ENCODE results near the gene GBP6. TPM values are rescaled to one million over a fixed set of nuclear protein-coding genes. Genes with fewer than 3 reads are reported as not detected.
"Not testable (repeated sequence)": the region's sequence is repeated elsewhere in the genome, so short reads cannot be mapped to it uniquely, and the experiment has no call there.

GBP6 gene
- total and polyA plus RNA-seq, 8 donors: 0.05 to 0.09 (median 0.08) TPM; not detected in 5

DNA sequence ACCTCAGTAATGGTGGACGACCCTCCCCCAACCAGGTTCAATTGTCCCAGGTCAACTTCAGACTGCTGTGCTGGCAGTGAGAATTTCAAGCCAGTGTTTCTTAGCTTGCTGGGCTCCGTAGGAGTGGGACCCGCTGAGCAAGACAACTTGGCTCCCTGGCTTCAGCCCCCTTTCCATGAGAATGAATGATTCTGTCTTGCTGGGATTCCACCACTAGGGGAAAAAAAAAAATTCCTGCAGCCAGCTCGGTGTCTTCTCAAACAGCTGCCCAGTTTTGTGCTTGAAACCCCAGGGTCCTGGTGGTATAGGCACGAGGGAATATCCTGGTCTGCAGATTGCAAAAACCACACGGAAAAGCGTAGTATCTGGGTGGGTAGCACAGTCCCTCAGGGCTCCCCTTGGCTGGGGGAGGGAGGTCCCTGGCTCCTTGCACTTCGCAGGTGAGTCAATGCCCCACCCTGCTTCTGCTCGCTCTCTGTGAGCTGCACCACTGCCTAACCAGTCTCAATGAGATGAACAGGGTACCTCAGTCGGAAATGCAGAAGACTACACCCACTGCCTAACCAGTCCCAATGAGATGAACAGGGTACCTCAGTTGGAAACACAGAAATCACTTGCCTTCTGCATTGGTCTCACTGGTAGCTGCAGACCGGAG lies 41.5 kb downstream of the GBP6 start:
- Histone ChIP-seq H3K27ac (no peak overlapping the region), H3K4me3 (no peak overlapping the region), H3K9me3 (no peaks in the 10 kb centered on the region), H3K4me1 (no peaks in the 10 kb centered on the region), H3K27me3 (no peaks in the 10 kb centered on the region), H3K36me3 (no peaks in the 10 kb centered on the region)
- FAIRE-seq: no peak
- 66 to 69% methylated on average over 11 of the region's 11 CpGs for WGBS, 2 donors
- TF ChIP-seq CTCF (IDR thresholded peaks at IDR 0.05): no peak
- no peak for DNase-seq
- no peak for ATAC-seq
- intact Hi-C loops (cut with DNase I): no loop called here

DNA sequence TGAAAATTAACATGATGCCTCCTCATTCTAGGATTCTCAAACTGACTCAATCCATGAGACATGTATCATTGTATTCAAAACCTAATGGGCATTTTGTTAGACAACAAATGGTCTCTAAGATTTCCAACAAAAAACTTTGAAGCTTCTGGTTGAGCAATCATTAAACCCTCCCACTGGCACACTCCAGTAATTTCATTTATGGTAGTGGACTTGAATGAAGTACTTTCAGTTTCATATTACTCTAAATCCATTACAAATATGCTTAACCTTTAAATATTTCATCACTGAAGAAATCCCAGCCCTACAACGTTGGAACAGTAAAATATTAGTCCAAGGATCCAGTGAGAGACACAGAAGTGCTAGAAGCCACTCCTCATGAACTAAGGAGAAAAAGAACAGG lies 43.5 kb downstream of the GBP6 start:
- no peaks in the 10 kb centered on the region for H3K9me3 ChIP-seq
- DNase-seq: no peak
- intact Hi-C loops (cut with DNase I): no loop called here
- H3K36me3 ChIP-seq: no peaks in the 10 kb centered on the region
- no peaks in the 10 kb centered on the region for H3K4me1 ChIP-seq
- TF ChIP-seq CTCF (IDR thresholded peaks at IDR 0.05): no peak
- no peak overlapping the region for H3K4me3 ChIP-seq
- peak; percentile 77 for FAIRE-seq
- ATAC-seq: peak in 3 of 4 donors; percentile 34 to 71 (median 65)
- H3K27me3 ChIP-seq: no peaks in the 10 kb centered on the region
- no peak overlapping the region for H3K27ac ChIP-seq
- 4 to 9% methylated on average over 1 of the region's 1 CpG for WGBS, 2 donors

DNA sequence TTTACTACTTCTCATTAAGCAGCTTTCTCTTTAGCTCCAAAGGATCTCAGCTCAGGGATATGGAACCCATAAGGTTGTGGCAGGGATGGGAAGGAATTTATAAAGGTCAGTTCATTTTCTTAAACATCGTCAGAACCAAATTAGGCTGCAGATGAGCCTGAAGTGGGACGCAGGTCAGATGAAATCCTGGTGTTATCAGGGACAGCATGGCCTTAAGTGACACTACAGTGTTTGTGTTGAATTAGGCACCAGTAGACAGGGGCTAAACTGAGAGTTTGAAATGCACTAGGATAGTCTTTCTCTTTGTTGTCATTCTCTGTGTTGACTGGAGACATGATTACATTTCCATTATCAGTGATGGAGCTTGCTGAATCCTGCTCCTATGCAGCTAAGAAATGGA lies 43.9 kb downstream of the GBP6 start:
- 55 to 61% methylated on average over 2 of the region's 2 CpGs for WGBS, 2 donors
- intact Hi-C loops (cut with DNase I); FAIRE-seq: not testable (repeated sequence)

DNA sequence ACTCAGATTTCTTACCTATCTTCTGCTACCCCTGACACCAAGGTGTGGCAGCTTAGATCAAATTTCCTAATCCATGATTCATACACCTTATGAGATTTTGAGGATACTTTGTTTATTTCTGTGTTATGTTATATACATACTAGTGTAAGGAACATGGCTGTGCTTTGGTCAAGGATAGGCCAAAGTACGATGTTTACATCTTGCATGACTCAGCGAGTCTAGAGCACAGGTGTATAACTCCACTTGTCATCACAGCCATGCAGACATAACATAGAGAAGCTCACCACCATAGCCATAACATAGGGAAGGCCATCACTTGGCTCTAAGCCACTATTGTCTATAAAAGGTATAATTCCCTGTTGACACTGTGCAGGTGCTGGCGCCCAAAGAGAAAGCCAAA lies 61.2 kb downstream of the GBP6 start:
- no peak for DNase-seq
- no peaks in the 10 kb centered on the region for H3K9me3 ChIP-seq
- ATAC-seq: no peak
- TF ChIP-seq CTCF (IDR thresholded peaks at IDR 0.05): no peak
- no peak overlapping the region for H3K27ac ChIP-seq
- no peak overlapping the region for H3K4me3 ChIP-seq
- H3K27me3 ChIP-seq: no peaks in the 10 kb centered on the region
- no peak for FAIRE-seq
- intact Hi-C loops (cut with DNase I): no loop called here
- H3K4me1 ChIP-seq: no peaks in the 10 kb centered on the region
- no peaks in the 10 kb centered on the region for H3K36me3 ChIP-seq
- WGBS, 2 donors: 78 to 89% methylated on average over 3 of the region's 3 CpGs

More for the DNA sequence above, 43.9 kb downstream of the GBP6 start:
- peak in 1 of 4 donors; percentile 48 for ATAC-seq
- H3K27ac ChIP-seq, DNase-seq, H3K9me3 ChIP-seq, H3K4me1 ChIP-seq, H3K4me3 ChIP-seq, H3K27me3 ChIP-seq, H3K36me3 ChIP-seq: not testable (repeated sequence)

GRCh38 chr1:89429062-89429461 lies 65.2 kb downstream of the GBP6 start:
- no peaks in the 10 kb centered on the region for H3K9me3 ChIP-seq
- 83 to 87% methylated on average over 6 of the region's 6 CpGs for WGBS, 2 donors
- no peak for FAIRE-seq
- no peaks in the 10 kb centered on the region for H3K4me1 ChIP-seq
- no peak overlapping the region for H3K27ac ChIP-seq
- H3K27me3 ChIP-seq: no peaks in the 10 kb centered on the region
- DNase-seq: no peak
- ATAC-seq: no peak
- intact Hi-C loops (cut with DNase I): no loop called here
- H3K4me3 ChIP-seq: no peak overlapping the region
- TF ChIP-seq CTCF (IDR thresholded peaks at IDR 0.05): no peak
- no peaks in the 10 kb centered on the region for H3K36me3 ChIP-seq

GRCh38 chr1:89429681-89430080 lies 65.8 kb downstream of the GBP6 start:
- DNase-seq; H3K27ac ChIP-seq; intact Hi-C loops (cut with DNase I); H3K4me1 ChIP-seq; H3K4me3 ChIP-seq; ATAC-seq; H3K9me3 ChIP-seq; FAIRE-seq; H3K27me3 ChIP-seq; H3K36me3 ChIP-seq: not testable (repeated sequence)
- WGBS, 2 donors: 77 to 86% methylated on average over 2 of the region's 4 CpGs
